ENCODE data around the gene CYP3A4. TPM values are rescaled to one million over a fixed set of nuclear protein-coding genes. Genes with fewer than 3 reads are reported as not detected.

The CYP3A4 gene
- total and polyA plus RNA-seq, 2 of the 13 experiments (the other 11 are each of a cell fraction or from before 2014, with no cell fraction given), result 0.11 to 0.24 TPM

GRCh38 chr7:99719996-99720769 is 63.8 kb downstream of the CYP3A4 start (continued):
- TF ChIP-seq DR1 (CRISPR knock-in tag; IDR thresholded peaks at IDR 0.05) (no peak), ELF3 (CRISPR knock-in tag; IDR thresholded peaks at IDR 0.05) (peak; percentile 67; the same call in 1 of the 2 replicates), PHF20 (CRISPR knock-in tag; IDR thresholded peaks at IDR 0.05) (no peak), NCOR1 (IDR thresholded peaks at IDR 0.05; ENCODE audit: borderline replicate concordance, low read length) (peak; percentile 50; the same call in 1 of the 2 replicates), ZNF614 (CRISPR knock-in tag; IDR thresholded peaks at IDR 0.05; ENCODE audit: borderline replicate concordance) (peak; percentile 41; the same call in 1 of the 2 replicates), ZBTB20 (CRISPR knock-in tag; IDR thresholded peaks at IDR 0.05; ENCODE audit: borderline replicate concordance, low read depth) (peak; percentile 38; the same call in 1 of the 2 replicates), ZMYM2 (CRISPR knock-in tag; IDR thresholded peaks at IDR 0.05) (peak; percentile 65), SRSF1 (optimal IDR thresholded peaks at IDR 0.05; ENCODE audit: low read depth, low read length) (no peak), ZMAT3 (CRISPR knock-in tag; conservative IDR thresholded peaks at IDR 0.05) (no peak), MED1 (CRISPR knock-in tag; IDR thresholded peaks at IDR 0.05) (peak; percentile 92), KDM2A (CRISPR knock-in tag; IDR thresholded peaks at IDR 0.05; ENCODE audit: borderline replicate concordance, low read depth) (no peak), ETV5 (CRISPR knock-in tag; IDR thresholded peaks at IDR 0.05; ENCODE audit: borderline replicate concordance) (peak; percentile 91; the same call in 1 of the 2 replicates), ZNF792 (CRISPR knock-in tag; IDR thresholded peaks at IDR 0.05) (peak; percentile 78; the same call in 1 of the 2 replicates), ZNF644 (CRISPR knock-in tag; IDR thresholded peaks at IDR 0.05; ENCODE audit: low read depth) (peak; percentile 59; the same call in 1 of the 2 replicates), HNF4G (IDR thresholded peaks at IDR 0.05; ENCODE audit: borderline replicate concordance, low read depth, low read length) (peak; percentile 73), HNF4G (CRISPR knock-in tag; IDR thresholded peaks at IDR 0.05; ENCODE audit: borderline replicate concordance, low read depth) (no peak), FOXA3 (CRISPR knock-in tag; IDR thresholded peaks at IDR 0.05) (peak; percentile 82), TARDBP (CRISPR knock-in tag; IDR thresholded peaks at IDR 0.05) (peak; percentile 64; the same call in 1 of the 2 replicates), HNF4A (CRISPR knock-in tag; IDR thresholded peaks at IDR 0.05) (peak; percentile 85), FOXJ3 (CRISPR knock-in tag; IDR thresholded peaks at IDR 0.05; ENCODE audit: borderline replicate concordance) (peak; percentile 81; the same call in 1 of the 2 replicates), EP300 (IDR thresholded peaks at IDR 0.05; ENCODE audit: low read depth in 2 of 2, low read length in 2 of 2) (peak in 1 of 2 experiments; percentile 73; a peak in 2 of 4 replicates), EP300 (CRISPR knock-in tag; IDR thresholded peaks at IDR 0.05; ENCODE audit: borderline replicate concordance) (no peak), RXRB (CRISPR knock-in tag; IDR thresholded peaks at IDR 0.05; ENCODE audit: borderline replicate concordance) (peak; percentile 72; the same call in 1 of the 2 replicates)
- TF ChIP-seq, protein P1, sequence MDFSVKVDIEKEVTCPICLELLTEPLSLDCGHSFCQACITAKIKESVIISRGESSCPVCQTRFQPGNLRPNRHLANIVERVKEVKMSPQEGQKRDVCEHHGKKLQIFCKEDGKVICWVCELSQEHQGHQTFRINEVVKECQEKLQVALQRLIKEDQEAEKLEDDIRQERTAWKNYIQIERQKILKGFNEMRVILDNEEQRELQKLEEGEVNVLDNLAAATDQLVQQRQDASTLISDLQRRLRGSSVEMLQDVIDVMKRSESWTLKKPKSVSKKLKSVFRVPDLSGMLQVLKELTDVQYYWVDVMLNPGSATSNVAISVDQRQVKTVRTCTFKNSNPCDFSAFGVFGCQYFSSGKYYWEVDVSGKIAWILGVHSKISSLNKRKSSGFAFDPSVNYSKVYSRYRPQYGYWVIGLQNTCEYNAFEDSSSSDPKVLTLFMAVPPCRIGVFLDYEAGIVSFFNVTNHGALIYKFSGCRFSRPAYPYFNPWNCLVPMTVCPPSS (IDR thresholded peaks at IDR 0.05), result no peak
- TF ChIP-seq, protein P2, sequence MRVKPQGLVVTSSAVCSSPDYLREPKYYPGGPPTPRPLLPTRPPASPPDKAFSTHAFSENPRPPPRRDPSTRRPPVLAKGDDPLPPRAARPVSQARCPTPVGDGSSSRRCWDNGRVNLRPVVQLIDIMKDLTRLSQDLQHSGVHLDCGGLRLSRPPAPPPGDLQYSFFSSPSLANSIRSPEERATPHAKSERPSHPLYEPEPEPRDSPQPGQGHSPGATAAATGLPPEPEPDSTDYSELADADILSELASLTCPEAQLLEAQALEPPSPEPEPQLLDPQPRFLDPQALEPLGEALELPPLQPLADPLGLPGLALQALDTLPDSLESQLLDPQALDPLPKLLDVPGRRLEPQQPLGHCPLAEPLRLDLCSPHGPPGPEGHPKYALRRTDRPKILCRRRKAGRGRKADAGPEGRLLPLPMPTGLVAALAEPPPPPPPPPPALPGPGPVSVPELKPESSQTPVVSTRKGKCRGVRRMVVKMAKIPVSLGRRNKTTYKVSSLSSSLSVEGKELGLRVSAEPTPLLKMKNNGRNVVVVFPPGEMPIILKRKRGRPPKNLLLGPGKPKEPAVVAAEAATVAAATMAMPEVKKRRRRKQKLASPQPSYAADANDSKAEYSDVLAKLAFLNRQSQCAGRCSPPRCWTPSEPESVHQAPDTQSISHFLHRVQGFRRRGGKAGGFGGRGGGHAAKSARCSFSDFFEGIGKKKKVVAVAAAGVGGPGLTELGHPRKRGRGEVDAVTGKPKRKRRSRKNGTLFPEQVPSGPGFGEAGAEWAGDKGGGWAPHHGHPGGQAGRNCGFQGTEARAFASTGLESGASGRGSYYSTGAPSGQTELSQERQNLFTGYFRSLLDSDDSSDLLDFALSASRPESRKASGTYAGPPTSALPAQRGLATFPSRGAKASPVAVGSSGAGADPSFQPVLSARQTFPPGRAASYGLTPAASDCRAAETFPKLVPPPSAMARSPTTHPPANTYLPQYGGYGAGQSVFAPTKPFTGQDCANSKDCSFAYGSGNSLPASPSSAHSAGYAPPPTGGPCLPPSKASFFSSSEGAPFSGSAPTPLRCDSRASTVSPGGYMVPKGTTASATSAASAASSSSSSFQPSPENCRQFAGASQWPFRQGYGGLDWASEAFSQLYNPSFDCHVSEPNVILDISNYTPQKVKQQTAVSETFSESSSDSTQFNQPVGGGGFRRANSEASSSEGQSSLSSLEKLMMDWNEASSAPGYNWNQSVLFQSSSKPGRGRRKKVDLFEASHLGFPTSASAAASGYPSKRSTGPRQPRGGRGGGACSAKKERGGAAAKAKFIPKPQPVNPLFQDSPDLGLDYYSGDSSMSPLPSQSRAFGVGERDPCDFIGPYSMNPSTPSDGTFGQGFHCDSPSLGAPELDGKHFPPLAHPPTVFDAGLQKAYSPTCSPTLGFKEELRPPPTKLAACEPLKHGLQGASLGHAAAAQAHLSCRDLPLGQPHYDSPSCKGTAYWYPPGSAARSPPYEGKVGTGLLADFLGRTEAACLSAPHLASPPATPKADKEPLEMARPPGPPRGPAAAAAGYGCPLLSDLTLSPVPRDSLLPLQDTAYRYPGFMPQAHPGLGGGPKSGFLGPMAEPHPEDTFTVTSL (CRISPR knock-in tag; IDR thresholded peaks at IDR 0.05; ENCODE audit: borderline replicate concordance), result peak; percentile 76; the same call in 1 of the 2 replicates

Measured in HepG2 (cell line).